Immature natural killer cell (primary cell): Measurements from ENCODE around the gene LZTFL1. TPM values are rescaled to one million over a fixed set of nuclear protein-coding genes. Genes with fewer than 3 reads are reported as not detected.

Experiments used
- DNase-seq, 3 donors: peaks; one replicate each; pipeline ENCODE4 v3.0.0; 2022; ENCODE audit warnings: mixed read lengths in 1 of 3
- H3K27ac Mint-ChIP-seq, 6 donors: one replicate each; pipeline ENCODE4 v1.8.0; 2020; ENCODE audit warnings: mixed read lengths in 6 of 6, mild to moderate bottlenecking in 5 of 6, inconsistent platforms in 4 of 6, moderate library complexity in 3 of 6
- H3K27me3 Mint-ChIP-seq, 3 donors: one replicate each; pipeline ENCODE4 v1.8.0; 2020 to 2021; ENCODE audit warnings: low read depth in 3 of 3, mild to moderate bottlenecking in 3 of 3, mixed read lengths in 3 of 3, moderate library complexity in 3 of 3, inconsistent platforms in 1 of 3
- H3K36me3 Mint-ChIP-seq, 3 donors: one replicate each; pipeline ENCODE4 v1.8.0; 2020; ENCODE audit warnings: mixed read lengths in 3 of 3, inconsistent platforms in 2 of 3, mild to moderate bottlenecking in 2 of 3
- H3K4me1 Mint-ChIP-seq, 2 donors: one replicate each; pipeline ENCODE4 v1.8.0; 2020; ENCODE audit warnings: inconsistent platforms in 2 of 2, mild to moderate bottlenecking in 2 of 2, mixed read lengths in 2 of 2, moderate library complexity in 1 of 2
- H3K4me3 Mint-ChIP-seq, 5 donors: one replicate each; pipeline ENCODE4 v1.8.0; 2020; ENCODE audit warnings: mild to moderate bottlenecking in 5 of 5, mixed read lengths in 5 of 5, inconsistent platforms in 3 of 5, moderate library complexity in 3 of 5
- H3K9me3 Mint-ChIP-seq, 6 donors: one replicate each; pipeline ENCODE4 v1.8.0; 2020; ENCODE audit warnings: mild to moderate bottlenecking in 6 of 6, mixed read lengths in 6 of 6, inconsistent platforms in 4 of 6, moderate library complexity in 3 of 6
- polyA plus RNA-seq, 3 donors: library from polyadenylated mRNA; unstranded; fragments of 300-500 nt; fragmentation: Illumina TruSeq; gene quantifications; one replicate each; pipeline ENCODE4 v1.2.3, GENCODE V29; 2021

The LZTFL1 gene
- polyA plus RNA-seq, 3 donors from 2014 or later: 4.0 to 15.3 (median 10.5) TPM

DNA sequence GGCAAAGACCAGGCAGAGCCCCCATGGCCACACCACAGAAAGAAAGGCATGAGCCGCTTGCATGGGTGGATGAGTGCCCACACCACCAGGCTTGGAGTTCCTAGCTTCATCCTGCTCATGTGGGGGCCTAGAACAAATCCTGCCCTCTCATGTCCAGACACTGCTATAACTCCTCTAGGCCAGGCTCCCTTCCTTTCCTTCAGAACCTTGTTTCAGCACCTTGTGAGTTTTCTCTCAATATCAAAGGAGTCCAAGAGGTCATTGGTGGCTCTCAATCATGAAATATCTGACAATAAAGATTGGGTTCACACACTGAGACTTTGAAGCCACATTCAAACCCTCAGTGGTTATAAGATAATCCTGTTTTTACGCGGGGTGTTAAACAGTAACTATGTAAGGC lies 58.3 kb downstream of the LZTFL1 start:
- Mint-ChIP-seq H3K36me3 (peaks cover 0 to 7% (median under 1%) of the 10 kb centered on the region in 3 donors), H3K9me3 (peaks cover 0 to 2% (median under 1%) of the 10 kb centered on the region in 6 donors), H3K27me3 (peaks cover 0 to 2% (median 2%) of the 10 kb centered on the region in 3 donors), H3K4me3 (no peak overlapping the region), H3K27ac (no peak overlapping the region), H3K4me1 (no peaks in the 10 kb centered on the region)
- no peak for DNase-seq

DNA sequence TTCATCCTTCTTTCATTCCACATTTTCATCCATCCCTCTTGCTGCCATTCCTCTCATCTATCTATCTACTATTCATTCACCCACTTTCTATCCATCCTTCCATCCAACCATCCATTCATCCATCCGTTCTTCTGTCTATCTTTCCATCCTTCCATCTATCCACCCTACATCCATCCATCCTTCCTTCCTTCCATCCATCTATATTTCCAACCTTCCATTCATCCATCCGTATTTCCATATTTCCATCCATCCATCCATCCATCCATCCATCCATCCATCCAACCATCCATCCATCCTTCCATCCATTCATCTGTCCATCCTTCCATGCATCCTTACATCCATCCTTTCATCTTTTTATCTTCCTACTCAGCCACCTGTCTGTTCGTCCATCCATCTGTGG lies 59.5 kb downstream of the LZTFL1 start:
- DNase-seq: no peak
- no peak overlapping the region for H3K4me3 Mint-ChIP-seq
- peaks cover 0 to 2% (median 0%) of the 10 kb centered on the region in 6 donors for H3K9me3 Mint-ChIP-seq
- H3K36me3 Mint-ChIP-seq: peaks cover 0 to 7% (median 0%) of the 10 kb centered on the region in 3 donors
- no peak overlapping the region for H3K27ac Mint-ChIP-seq
- peaks cover 0 to 2% (median 2%) of the 10 kb centered on the region in 3 donors for H3K27me3 Mint-ChIP-seq
- H3K4me1 Mint-ChIP-seq: no peaks in the 10 kb centered on the region

DNA sequence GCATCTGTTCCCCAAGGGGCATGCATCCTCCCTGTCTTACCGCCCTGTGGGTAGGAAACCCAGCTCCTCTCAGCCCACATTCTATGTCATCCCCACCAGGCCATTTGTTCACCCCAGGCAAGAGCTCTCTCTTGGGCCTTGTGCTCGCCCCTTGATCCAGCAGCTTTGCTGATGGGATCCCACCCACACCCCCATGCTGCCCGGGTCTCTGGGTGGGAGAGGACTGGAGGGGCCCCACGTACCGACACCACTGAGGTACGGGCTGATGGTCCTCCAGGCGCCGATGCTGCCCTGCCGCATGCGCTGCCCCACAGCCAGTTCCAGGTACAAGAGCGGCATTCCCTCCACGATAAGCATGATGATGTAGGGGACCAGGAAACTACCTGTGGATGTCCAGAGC lies 60.1 kb downstream of the LZTFL1 start:
- DNase-seq: no peak
- peaks cover 0 to 7% (median 0%) of the 10 kb centered on the region in 3 donors for H3K36me3 Mint-ChIP-seq
- H3K4me1 Mint-ChIP-seq: no peaks in the 10 kb centered on the region
- peaks cover 0 to 2% (median 0%) of the 10 kb centered on the region in 3 donors for H3K27me3 Mint-ChIP-seq
- H3K27ac Mint-ChIP-seq: no peak overlapping the region
- H3K4me3 Mint-ChIP-seq: no peak overlapping the region
- H3K9me3 Mint-ChIP-seq: no peaks in the 10 kb centered on the region

DNA sequence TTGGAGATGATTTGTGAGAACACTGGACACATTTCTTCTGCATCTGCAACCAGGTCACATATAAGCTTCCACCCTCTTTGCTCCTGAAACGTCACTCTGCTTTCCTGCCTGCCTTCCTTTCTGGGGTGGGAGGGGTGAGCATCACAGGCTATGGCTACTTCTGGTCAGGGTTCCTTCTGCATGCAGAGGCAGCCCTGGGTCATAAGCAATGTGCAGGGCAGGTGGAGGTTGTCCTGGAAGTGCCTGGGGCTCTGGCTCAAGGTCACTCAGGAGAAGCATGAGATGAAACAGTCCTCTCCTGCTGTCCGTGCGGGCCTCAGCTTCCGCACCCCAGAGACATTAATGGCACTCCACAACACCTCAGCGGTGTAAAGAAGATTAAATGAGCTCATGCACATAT lies 60.6 kb downstream of the LZTFL1 start:
- Mint-ChIP-seq H3K4me1 (no peaks in the 10 kb centered on the region), H3K36me3 (peaks cover 0 to 7% (median 0%) of the 10 kb centered on the region in 3 donors), H3K4me3 (no peak overlapping the region), H3K9me3 (no peaks in the 10 kb centered on the region), H3K27me3 (peaks cover 0 to 2% (median 0%) of the 10 kb centered on the region in 3 donors), H3K27ac (no peak overlapping the region)
- DNase-seq: no peak

DNA sequence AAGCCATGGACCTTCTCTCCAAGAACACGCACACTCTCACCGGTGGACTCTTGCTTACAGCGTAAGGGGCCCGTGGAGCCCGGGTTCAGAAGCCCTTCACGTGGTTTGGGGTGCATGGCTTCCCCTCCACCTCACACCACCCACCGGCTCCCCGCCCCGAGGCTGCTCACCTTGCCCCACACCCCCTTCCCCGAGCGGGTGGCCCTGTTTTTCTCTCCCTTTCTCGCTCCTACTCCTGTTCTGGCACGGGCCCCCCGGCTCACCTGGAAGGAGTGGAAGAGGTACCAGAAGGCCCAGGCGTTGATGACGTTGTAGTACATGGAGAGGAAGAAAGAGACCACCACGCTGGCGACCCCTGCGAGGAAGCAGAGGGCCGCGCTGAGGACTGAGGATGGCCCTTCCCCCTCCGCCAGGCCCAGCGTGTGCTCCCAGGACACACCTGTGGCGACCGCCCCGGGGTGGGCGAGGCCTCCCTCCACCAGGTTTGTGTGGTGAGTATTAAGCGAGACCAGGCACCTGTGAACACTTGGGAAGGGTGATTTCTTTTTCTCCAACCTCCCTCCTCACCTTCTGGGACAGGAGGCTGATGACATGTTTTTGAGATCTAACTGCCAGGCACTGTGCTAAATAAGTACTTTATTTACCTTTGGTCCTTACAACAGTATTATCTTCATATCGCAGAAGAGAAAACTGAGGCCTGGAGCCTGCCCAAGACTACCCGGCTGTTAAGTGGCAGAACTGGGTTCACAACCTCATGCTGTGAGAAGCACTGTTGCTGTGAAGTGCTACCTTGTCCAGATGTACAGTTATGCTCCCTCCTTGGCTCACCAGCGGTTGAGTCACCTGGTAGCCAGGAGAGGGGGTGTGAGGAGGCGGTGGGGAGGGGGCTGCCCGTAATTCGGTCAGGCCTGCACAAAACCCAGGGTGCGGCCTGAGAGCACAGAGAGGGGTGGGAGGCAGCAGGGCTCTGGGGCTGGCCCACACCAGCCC lies 61.9 kb downstream of the LZTFL1 start:
- Mint-ChIP-seq H3K36me3 (peaks cover 0 to 7% (median 0%) of the 10 kb centered on the region in 3 donors), H3K27me3 (peaks cover 0 to 4% (median 0%) of the 10 kb centered on the region in 3 donors), H3K9me3 (no peaks in the 10 kb centered on the region), H3K4me3 (no peak overlapping the region), H3K27ac (no peak overlapping the region), H3K4me1 (no peaks in the 10 kb centered on the region)
- no peak for DNase-seq

DNA sequence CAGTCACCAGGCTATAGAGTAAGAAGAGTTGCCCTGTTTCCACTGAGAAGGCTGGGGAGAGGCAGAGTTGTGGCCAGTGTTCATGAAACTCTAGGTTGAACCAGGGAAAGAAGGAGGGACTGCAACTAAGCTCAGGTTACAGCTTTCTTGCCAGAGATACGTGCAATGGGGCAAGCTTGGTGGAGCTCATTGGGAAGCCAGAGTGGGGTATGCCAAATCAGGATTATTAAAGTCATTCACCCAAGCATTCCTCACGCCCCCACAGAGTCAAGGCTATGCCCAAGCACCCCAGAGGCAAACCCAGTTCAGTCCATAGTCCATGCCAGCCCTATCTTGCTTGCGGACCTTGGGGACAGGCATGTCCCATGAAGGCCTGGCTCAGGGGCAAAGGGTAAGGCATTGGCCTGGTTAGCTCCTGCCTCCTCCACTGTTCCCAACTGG lies 63.1 kb downstream of the LZTFL1 start:
- DNase-seq: no peak
- Mint-ChIP-seq H3K4me1 (no peaks in the 10 kb centered on the region), H3K36me3 (no peaks in the 10 kb centered on the region), H3K9me3 (no peaks in the 10 kb centered on the region), H3K4me3 (no peak overlapping the region), H3K27me3 (peaks cover 0 to 4% (median 2%) of the 10 kb centered on the region in 3 donors), H3K27ac (no peak overlapping the region)

DNA sequence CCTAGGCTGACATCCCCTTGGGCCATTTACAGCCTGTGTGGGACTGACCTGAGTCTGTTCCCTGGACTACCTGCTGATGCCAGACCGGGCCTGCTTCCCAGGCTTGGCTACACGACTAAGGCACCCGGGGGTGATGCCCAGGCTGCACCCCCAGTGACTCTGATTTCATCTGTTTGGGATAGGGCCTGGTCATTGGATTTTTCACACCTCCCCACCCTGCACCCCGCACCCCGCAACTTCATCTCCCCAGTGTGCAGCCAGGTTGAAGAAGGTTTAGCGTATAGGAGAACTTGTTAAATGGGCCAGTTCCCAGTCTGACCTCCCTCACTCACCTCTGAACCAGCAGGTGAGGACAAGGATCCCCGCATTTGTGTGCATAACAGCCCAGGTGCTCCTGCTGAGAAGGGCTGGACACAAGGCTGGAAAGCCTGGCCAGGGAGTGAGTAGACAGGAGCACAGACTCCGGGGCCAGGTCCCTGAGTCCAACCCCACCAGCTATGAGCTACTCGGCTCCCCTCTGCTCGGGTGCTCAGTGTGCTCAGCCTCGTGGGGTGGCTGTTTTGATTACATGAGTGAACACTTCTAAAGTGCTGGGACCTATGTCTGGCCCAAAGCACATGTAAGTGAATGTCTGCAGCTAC lies 64.1 kb downstream of the LZTFL1 start:
- Mint-ChIP-seq H3K36me3 (no peaks in the 10 kb centered on the region), H3K27ac (no peak overlapping the region), H3K9me3 (no peaks in the 10 kb centered on the region), H3K4me1 (peaks cover 0 to 3% of the 10 kb centered on the region in 2 donors), H3K4me3 (no peak overlapping the region), H3K27me3 (peaks cover 0 to 4% (median 2%) of the 10 kb centered on the region in 3 donors)
- DNase-seq: no peak

DNA sequence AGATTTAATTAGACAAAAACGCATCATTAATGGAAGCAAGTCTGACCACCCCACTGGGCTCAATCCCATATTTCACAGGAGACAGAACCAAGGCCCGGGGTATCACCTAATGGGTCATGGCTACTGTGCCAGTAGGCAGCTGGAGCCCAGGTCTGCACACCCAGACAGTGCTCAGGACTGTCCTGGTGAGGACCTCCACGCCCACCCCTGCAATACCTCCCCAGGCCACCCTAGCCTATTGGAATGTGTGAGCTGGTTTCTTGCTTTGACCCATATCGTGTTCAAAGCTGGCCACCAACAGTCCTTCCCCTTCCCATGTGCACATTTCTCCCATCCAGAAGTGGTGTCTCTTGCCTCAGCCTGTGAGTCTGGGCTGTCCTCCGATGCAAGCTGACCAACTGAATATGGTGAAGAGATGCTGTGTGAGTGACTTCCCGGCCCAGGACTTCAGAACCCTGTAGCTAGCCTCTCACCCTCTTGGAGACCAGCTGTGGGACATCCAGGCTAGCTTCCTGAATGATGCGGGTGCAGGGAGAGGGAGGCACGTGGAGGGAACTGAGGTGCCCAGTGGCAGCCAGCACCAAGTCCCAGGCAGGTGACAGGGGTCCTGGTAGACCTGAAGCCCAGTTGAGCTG lies 64.7 kb downstream of the LZTFL1 start:
- Mint-ChIP-seq H3K27ac (no peak overlapping the region), H3K36me3 (no peaks in the 10 kb centered on the region), H3K4me1 (peaks cover 0 to 9% of the 10 kb centered on the region in 2 donors), H3K27me3 (peaks cover 0 to 4% (median 2%) of the 10 kb centered on the region in 3 donors), H3K4me3 (no peak overlapping the region), H3K9me3 (no peaks in the 10 kb centered on the region)
- DNase-seq: no peak

DNA sequence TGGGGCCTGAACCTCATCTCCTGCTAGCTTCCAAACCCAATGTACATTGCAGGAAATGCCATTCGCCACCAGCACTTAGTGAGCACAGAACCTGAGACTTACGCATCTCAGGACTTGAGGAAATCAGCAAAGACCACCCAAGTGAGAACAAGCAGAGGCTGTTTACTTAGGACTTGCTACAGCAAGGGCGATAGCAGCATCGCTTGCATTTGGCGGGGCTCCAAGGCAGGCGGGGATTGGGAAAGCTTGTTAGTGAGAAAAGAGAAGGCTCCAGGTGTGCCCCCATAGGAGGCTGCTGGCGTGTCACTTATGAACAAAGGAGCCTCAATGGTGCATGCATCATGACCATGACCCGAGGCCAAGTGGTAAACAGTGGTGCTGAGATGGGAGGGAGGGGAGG lies 65.3 kb downstream of the LZTFL1 start:
- no peak overlapping the region for H3K27ac Mint-ChIP-seq
- peaks cover 0 to 9% of the 10 kb centered on the region in 2 donors for H3K4me1 Mint-ChIP-seq
- no peak overlapping the region for H3K4me3 Mint-ChIP-seq
- DNase-seq: no peak
- H3K36me3 Mint-ChIP-seq: no peaks in the 10 kb centered on the region
- H3K9me3 Mint-ChIP-seq: no peaks in the 10 kb centered on the region
- peaks cover 0 to 4% (median 2%) of the 10 kb centered on the region in 3 donors for H3K27me3 Mint-ChIP-seq

DNA sequence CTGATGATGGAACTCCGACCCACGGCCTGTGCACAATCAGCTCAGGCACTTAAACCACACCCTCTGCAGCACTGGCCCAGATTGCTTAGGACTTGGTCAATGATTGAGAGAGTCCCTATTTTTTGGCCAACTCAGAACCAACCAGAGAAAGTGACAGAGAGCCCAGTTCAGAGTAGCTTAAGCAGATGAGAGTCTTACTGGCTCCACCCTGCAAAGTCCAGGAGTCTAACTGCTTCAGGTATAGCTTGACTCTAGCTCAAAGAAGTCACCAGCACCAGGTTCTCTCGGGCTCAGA lies 65.7 kb downstream of the LZTFL1 start:
- H3K4me3 Mint-ChIP-seq: no peak overlapping the region
- no peaks in the 10 kb centered on the region for H3K36me3 Mint-ChIP-seq
- H3K9me3 Mint-ChIP-seq: no peaks in the 10 kb centered on the region
- H3K27me3 Mint-ChIP-seq: peaks cover 0 to 4% (median 2%) of the 10 kb centered on the region in 3 donors
- peaks cover 0 to 9% of the 10 kb centered on the region in 2 donors for H3K4me1 Mint-ChIP-seq
- no peak for DNase-seq
- no peak overlapping the region for H3K27ac Mint-ChIP-seq

DNA sequence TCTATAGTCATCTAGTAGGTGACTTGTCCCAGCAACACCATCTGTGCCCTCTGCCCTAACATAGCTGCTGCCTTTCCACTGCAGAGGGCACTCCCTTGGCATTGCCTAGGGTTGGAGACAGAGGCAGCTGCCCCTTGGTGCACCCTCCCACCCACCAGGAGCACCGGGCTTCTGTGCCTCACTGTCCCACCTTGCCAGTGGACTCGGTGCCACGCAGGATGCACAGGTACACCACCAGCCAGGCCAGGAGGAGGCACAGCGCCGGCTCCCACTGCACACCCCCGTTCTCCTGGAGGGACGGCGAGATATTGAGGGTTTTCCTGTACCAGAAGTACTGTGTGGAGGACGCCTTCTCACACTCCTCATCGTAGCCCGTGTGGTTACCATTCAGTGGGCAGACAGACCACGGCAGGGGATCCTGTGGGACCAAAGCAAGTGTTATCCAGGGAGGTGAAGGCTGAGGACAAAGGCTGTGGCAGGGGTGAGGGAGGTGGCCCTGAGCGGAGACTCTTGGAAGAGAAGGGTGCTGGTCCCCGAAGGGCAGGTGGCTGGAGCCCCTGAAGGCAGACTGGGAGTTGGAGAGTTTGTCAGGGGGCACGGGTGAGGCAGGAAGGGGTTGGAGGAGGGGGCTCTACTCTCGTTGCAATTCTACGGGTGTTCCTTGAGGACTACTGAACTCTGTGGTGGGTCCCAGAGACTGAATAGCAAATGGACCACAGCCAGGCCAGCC lies 66.2 kb downstream of the LZTFL1 start:
- Mint-ChIP-seq H3K36me3 (no peaks in the 10 kb centered on the region), H3K4me1 (peaks cover 0 to 9% of the 10 kb centered on the region in 2 donors), H3K4me3 (no peak overlapping the region), H3K27me3 (peaks cover 0 to 4% (median 2%) of the 10 kb centered on the region in 3 donors), H3K27ac (no peak overlapping the region), H3K9me3 (no peaks in the 10 kb centered on the region)
- no peak for DNase-seq

DNA sequence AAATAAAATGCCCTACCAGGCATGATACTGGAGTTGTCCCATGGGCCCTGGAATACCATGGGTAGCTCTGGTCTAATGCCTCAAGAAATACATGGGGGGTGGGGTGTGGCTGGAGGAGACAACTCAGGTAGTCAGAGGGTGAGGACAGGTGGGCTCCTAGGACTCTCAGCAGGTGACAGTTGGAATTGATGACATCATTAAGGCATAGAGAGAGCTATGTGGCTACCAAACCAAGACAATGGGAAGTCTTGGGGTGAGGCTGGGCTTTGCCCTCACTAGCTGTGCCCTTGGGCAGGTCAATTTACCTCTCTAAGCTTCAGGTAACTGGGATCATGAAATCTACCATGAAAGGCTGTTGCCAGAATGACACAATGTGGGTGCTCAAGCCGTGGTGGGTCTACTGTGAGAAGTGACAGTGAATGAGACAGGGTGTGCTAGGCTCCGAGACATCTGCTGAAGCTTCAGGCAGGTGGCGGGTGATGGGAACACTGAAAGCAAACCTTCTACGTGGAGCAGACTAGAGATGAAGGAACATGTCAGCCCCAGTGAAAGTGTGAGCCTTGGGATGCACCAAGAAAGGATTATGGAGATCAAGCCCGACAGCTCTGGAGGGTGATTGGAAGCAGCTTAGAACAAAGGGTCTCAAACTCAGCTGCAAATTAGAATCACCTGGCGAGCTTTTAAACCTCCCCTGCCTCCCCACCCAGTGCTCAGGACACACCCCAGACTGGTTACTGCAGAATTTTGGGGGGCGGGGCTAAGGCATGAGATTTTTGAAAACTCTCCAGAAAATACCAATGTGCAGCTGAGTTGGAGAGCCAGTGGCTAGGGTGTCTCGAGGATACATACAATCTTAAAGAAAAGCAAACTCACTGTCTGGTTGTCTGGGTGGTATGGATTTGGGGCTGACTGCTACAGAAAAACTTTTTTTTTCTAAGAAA lies 67.1 kb downstream of the LZTFL1 start:
- H3K36me3 Mint-ChIP-seq: no peaks in the 10 kb centered on the region
- no peak for DNase-seq
- H3K4me3 Mint-ChIP-seq: no peak overlapping the region
- H3K9me3 Mint-ChIP-seq: no peaks in the 10 kb centered on the region
- H3K27me3 Mint-ChIP-seq: peaks cover 0 to 4% (median 2%) of the 10 kb centered on the region in 3 donors
- no peak overlapping the region for H3K27ac Mint-ChIP-seq
- H3K4me1 Mint-ChIP-seq: peaks cover 0 to 9% of the 10 kb centered on the region in 2 donors
